ENCODE measurements around the gene TRAPPC2B. TPM values are rescaled to one million over a fixed set of nuclear protein-coding genes. Genes with fewer than 3 reads are reported as not detected.

TRAPPC2B gene
- total RNA-seq, 4 donors from 2014 or later: 3.0 to 67.7 (median 9.9) TPM

DNA sequence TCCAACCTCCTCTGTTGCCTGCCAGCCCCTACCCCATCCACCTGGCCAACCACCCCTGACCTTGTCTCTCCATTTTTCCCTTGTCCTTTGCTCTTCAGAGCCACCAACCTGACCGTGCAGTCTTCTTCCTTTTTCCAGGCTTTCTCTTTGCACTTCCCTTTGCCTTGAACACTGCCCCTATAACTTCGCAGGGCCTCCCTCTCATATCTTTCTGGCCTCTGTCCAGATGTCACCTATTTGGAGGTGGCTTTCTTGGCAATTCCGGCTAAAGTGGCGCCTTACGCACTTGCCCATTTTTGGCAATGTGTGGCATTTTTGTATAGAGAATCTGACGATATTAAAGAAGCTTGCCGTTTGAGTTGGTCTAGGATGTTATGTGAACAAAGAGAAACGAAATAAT, 42.2 kb upstream of the TRAPPC2B start:
- H3K27ac ChIP-seq: peak overlapping the region; percentile 77 to 83 (median 80)
- H3K9me3 ChIP-seq: peaks cover 0 to 10% (median 2%) of the 10 kb centered on the region in 4 donors
- no peak for DNase-seq
- H3K27me3 ChIP-seq: no peaks in the 10 kb centered on the region
- TF ChIP-seq, protein P1, sequence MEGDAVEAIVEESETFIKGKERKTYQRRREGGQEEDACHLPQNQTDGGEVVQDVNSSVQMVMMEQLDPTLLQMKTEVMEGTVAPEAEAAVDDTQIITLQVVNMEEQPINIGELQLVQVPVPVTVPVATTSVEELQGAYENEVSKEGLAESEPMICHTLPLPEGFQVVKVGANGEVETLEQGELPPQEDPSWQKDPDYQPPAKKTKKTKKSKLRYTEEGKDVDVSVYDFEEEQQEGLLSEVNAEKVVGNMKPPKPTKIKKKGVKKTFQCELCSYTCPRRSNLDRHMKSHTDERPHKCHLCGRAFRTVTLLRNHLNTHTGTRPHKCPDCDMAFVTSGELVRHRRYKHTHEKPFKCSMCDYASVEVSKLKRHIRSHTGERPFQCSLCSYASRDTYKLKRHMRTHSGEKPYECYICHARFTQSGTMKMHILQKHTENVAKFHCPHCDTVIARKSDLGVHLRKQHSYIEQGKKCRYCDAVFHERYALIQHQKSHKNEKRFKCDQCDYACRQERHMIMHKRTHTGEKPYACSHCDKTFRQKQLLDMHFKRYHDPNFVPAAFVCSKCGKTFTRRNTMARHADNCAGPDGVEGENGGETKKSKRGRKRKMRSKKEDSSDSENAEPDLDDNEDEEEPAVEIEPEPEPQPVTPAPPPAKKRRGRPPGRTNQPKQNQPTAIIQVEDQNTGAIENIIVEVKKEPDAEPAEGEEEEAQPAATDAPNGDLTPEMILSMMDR (IDR thresholded peaks at IDR 0.05): no peak
- TF ChIP-seq POLR2A (IDR thresholded peaks at IDR 0.05): no peak
- H3K4me3 ChIP-seq: peak overlapping the region; percentile 66 to 79 (median 74)
- peaks cover 0 to 34% (median 5%) of the 10 kb centered on the region in 3 donors for H3K36me3 ChIP-seq
- H3K4me1 ChIP-seq: peaks cover 3 to 17% (median 8%) of the 10 kb centered on the region in 4 donors

DNA sequence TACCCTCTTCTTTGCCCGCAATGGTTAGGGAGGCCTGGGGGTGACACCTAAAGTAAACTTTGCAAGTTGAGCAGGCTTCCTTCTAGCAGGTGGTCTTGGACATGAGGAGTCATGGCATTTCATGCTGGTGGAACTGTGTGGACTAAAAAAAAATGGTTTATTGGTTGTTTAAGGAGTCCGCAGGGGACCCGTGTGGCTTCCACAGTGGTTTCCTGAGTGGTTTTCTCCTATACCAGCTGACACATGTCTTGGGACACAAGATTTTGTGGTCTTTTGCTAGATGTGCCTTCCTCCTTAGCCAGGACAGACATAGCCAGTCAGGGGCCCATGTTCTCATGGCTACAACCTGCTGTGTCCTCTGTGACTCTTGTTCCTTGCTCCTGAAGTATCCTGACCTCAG, 41.6 kb upstream of the TRAPPC2B start:
- Histone ChIP-seq H3K4me3 (peak overlapping the region in 1 of 4 donors; percentile 69), H3K4me1 (peaks cover 3 to 17% (median 8%) of the 10 kb centered on the region in 4 donors), H3K27me3 (no peaks in the 10 kb centered on the region), H3K27ac (no peak overlapping the region), H3K9me3 (peaks cover 0 to 15% (median 2%) of the 10 kb centered on the region in 4 donors), H3K36me3 (peaks cover 0 to 40% (median 5%) of the 10 kb centered on the region in 3 donors)
- DNase-seq: no peak
- TF ChIP-seq, protein P1 (IDR thresholded peaks at IDR 0.05): no peak
- no peak for TF ChIP-seq POLR2A (IDR thresholded peaks at IDR 0.05)

DNA sequence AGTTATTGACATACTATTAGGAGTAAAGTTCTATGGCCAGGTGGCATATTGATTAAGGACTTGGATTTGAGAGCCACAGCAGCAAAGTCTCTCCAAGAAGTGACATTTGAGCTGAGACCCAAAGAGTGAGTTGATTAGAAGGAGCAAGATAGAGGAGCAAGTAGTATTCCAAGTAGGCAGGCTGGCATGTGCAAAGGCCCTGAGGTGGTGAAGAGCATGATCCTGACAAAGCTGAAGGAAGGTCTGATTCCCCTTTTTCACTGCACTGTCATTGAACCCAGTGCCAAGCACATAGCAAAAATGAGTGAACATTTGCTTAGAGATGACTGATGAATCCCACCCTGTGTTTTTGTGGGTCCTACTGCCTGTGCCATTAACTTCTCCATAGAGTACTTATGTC, 38.4 kb upstream of the TRAPPC2B start:
- Histone ChIP-seq H3K4me1 (peaks cover 3 to 17% (median 8%) of the 10 kb centered on the region in 4 donors), H3K4me3 (no peak overlapping the region), H3K27me3 (no peaks in the 10 kb centered on the region), H3K36me3 (peaks cover 0 to 67% (median 5%) of the 10 kb centered on the region in 3 donors), H3K27ac (no peak overlapping the region), H3K9me3 (peaks cover 0 to 31% (median 9%) of the 10 kb centered on the region in 4 donors)
- DNase-seq: no peak
- TF ChIP-seq, protein P1 (IDR thresholded peaks at IDR 0.05): no peak
- TF ChIP-seq POLR2A (IDR thresholded peaks at IDR 0.05): no peak

DNA sequence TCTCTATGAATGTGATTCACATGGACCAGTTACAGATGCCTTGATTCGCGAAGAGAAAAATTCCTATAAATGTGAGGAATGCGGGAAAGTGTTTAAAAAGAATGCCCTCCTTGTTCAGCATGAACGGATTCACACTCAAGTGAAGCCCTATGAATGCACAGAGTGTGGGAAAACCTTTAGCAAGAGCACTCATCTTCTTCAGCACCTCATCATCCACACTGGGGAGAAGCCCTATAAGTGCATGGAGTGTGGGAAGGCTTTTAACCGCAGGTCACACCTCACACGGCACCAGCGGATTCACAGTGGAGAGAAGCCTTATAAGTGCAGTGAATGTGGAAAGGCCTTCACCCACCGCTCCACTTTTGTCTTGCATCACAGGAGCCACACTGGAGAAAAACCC, 35.4 kb upstream of the TRAPPC2B start:
- peaks cover 0 to 64% (median 5%) of the 10 kb centered on the region in 3 donors for H3K36me3 ChIP-seq

DNA sequence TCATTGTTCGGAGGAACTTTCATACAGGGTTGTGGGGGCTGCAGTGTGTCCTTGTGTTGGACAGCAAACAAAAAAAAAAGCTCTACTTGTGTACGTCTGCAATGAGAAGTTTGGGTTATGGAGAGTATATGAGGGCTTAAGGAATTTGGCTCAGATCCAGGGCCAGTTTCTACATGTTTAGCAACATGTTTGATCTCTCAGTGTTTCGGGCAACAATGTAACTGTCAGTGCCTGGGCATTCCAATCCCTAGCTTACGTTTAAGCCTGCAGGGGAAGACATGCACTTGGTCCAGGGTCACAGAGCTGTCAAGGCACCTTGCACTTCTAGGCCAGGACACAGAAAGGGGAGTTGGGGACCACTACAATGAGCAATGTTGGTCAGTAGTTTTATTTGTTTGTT, 29.2 kb upstream of the TRAPPC2B start:
- H3K9me3 ChIP-seq: no peaks in the 10 kb centered on the region
- peaks cover 0 to 2% (median 0%) of the 10 kb centered on the region in 3 donors for H3K36me3 ChIP-seq
- no peak overlapping the region for H3K4me3 ChIP-seq
- no peak for DNase-seq
- TF ChIP-seq POLR2A (IDR thresholded peaks at IDR 0.05): no peak
- TF ChIP-seq, protein P1 (IDR thresholded peaks at IDR 0.05): no peak
- H3K4me1 ChIP-seq: no peaks in the 10 kb centered on the region
- H3K27me3 ChIP-seq: no peaks in the 10 kb centered on the region
- no peak overlapping the region for H3K27ac ChIP-seq

More for the DNA sequence above, 35.4 kb upstream of the TRAPPC2B start:
- TF ChIP-seq POLR2A (IDR thresholded peaks at IDR 0.05): no peak
- TF ChIP-seq, protein P1 (IDR thresholded peaks at IDR 0.05): no peak
- DNase-seq: no peak
- Histone ChIP-seq H3K9me3 (peaks cover 0 to 27% (median 9%) of the 10 kb centered on the region in 4 donors), H3K4me1 (no peaks in the 10 kb centered on the region), H3K27me3 (no peaks in the 10 kb centered on the region), H3K27ac (no peak overlapping the region), H3K4me3 (no peak overlapping the region)

DNA sequence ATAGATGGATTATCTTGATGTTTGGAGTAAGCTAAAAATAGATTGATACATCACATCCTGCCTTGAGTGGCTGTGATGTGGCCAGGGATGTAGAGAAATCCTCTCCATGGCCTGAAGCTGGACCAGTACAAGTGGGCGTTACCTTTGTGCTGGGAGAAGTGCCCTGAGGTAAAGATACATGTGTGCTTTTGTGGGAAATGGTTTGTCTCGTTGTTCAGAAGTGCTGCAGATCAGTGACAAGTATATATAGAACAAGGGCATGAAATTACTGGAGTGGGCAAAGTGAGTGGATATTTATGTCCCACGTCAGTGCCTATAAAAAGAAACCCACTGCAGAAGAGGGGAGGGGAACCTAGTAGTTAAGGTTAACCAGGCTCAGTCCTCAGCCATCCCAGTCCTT, 24.5 kb upstream of the TRAPPC2B start:
- H3K27ac ChIP-seq: no peak overlapping the region
- no peak for DNase-seq
- TF ChIP-seq POLR2A (IDR thresholded peaks at IDR 0.05): no peak
- TF ChIP-seq, protein P1 (IDR thresholded peaks at IDR 0.05): no peak

More for the DNA sequence above, 24.5 kb upstream of the TRAPPC2B start:
- Histone ChIP-seq H3K36me3 (no peaks in the 10 kb centered on the region), H3K4me3 (no peak overlapping the region), H3K9me3 (no peaks in the 10 kb centered on the region), H3K4me1 (no peaks in the 10 kb centered on the region), H3K27me3 (no peaks in the 10 kb centered on the region)
